Measurements from ENCODE around the gene MEIS2.

MEIS2 gene

GRCh38 chr15:36942248-36942827 lies 158.0 kb downstream of the MEIS2 start:
- TF ChIP-seq ZBTB7A (IDR thresholded peaks at IDR 0.05; ENCODE audit: low read depth), result no peak
- TF ChIP-seq REST (IDR thresholded peaks at IDR 0.05; ENCODE audit: low read depth), result no peak
- TF ChIP-seq MAX (IDR thresholded peaks at IDR 0.05), result no peak
- no peak for TF ChIP-seq TAF1 (IDR thresholded peaks at IDR 0.05; ENCODE audit: low read depth)
- no peak for TF ChIP-seq NFIC (IDR thresholded peaks at IDR 0.05)
- no peak for TF ChIP-seq RAD21 (IDR thresholded peaks at IDR 0.05; ENCODE audit: low read depth)
- TF ChIP-seq TCF12 (IDR thresholded peaks at IDR 0.05; ENCODE audit: low read depth), result no peak
- TF ChIP-seq USF1 (IDR thresholded peaks at IDR 0.05), result no peak
- no peak for TF ChIP-seq CEBPB (IDR thresholded peaks at IDR 0.05)
- TF ChIP-seq CREB1 (IDR thresholded peaks at IDR 0.05; ENCODE audit: low read depth), result no peak
- TF ChIP-seq EP300 (IDR thresholded peaks at IDR 0.05; ENCODE audit: borderline replicate concordance), result no peak
- TF ChIP-seq TEAD4 (IDR thresholded peaks at IDR 0.05), result no peak

- TF ChIP-seq EGR1 (IDR thresholded peaks at IDR 0.05) (no peak), YY1 (IDR thresholded peaks at IDR 0.05; ENCODE audit: low read depth) (no peak), TCF12 (IDR thresholded peaks at IDR 0.05; ENCODE audit: low read depth) (no peak), TEAD4 (IDR thresholded peaks at IDR 0.05) (no peak), NFIC (IDR thresholded peaks at IDR 0.05) (no peak)
Observed at GRCh38 chr15:36941798-36942197, 158.6 kb downstream of the MEIS2 start.

DNA sequence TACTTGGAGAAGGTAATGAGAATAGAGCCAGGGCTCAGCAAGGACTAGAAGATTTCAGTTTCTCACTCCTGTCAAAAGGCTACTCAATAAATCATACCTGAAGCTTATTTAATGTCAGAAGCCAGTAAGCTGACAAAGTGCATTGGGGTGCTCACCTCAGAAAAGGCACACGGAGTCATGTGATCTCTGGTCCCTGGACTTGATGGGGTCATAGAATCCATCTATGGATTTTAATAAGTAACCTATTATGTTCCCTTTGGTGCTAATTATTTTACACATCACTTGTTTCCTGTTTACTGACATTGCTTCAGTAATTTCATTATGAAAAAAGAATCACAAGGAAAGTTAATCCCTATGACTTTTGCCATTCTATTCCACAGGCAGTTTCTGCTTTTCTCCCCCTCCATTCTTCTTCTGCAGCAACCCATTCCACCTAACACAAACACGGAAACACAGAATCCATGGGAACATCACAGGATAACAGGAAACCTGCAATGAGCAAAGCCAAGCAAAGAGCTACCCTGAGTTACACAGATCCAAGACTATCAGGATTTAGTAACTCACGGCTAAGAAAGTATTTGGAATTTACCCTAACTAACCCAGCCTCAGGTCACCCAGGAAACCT lies 159.6 kb downstream of the MEIS2 start:
- TF ChIP-seq FOXM1 (IDR thresholded peaks at IDR 0.05; ENCODE audit: borderline replicate concordance, low read depth) (no peak), NFIC (IDR thresholded peaks at IDR 0.05) (no peak), CEBPB (IDR thresholded peaks at IDR 0.05) (no peak), EP300 (IDR thresholded peaks at IDR 0.05; ENCODE audit: borderline replicate concordance) (no peak), YY1 (IDR thresholded peaks at IDR 0.05; ENCODE audit: low read depth) (no peak)

GRCh38 chr15:36940219-36940618 lies 160.1 kb downstream of the MEIS2 start:
- no peak for TF ChIP-seq TAF1 (IDR thresholded peaks at IDR 0.05; ENCODE audit: low read depth)
- TF ChIP-seq TEAD4 (IDR thresholded peaks at IDR 0.05), result no peak
- TF ChIP-seq RAD21 (IDR thresholded peaks at IDR 0.05; ENCODE audit: low read depth), result no peak
- TF ChIP-seq CREB1 (IDR thresholded peaks at IDR 0.05; ENCODE audit: low read depth), result no peak
- no peak for TF ChIP-seq TCF12 (IDR thresholded peaks at IDR 0.05; ENCODE audit: low read depth)
- TF ChIP-seq REST (IDR thresholded peaks at IDR 0.05; ENCODE audit: low read depth), result no peak
- no peak for TF ChIP-seq EP300 (IDR thresholded peaks at IDR 0.05; ENCODE audit: borderline replicate concordance)
- no peak for TF ChIP-seq MAX (IDR thresholded peaks at IDR 0.05)
- TF ChIP-seq CEBPB (IDR thresholded peaks at IDR 0.05), result no peak
- TF ChIP-seq EGR1 (IDR thresholded peaks at IDR 0.05), result no peak
- TF ChIP-seq FOXM1 (IDR thresholded peaks at IDR 0.05; ENCODE audit: borderline replicate concordance, low read depth), result no peak
- TF ChIP-seq YY1 (IDR thresholded peaks at IDR 0.05; ENCODE audit: low read depth), result no peak
- no peak for TF ChIP-seq ZBTB7A (IDR thresholded peaks at IDR 0.05; ENCODE audit: low read depth)
- TF ChIP-seq USF1 (IDR thresholded peaks at IDR 0.05), result no peak
- TF ChIP-seq NFIC (IDR thresholded peaks at IDR 0.05), result no peak

- TF ChIP-seq REST (IDR thresholded peaks at IDR 0.05; ENCODE audit: low read depth) (no peak), TAF1 (IDR thresholded peaks at IDR 0.05; ENCODE audit: low read depth) (no peak), NFIC (IDR thresholded peaks at IDR 0.05) (no peak), EP300 (IDR thresholded peaks at IDR 0.05; ENCODE audit: borderline replicate concordance) (no peak), MAX (IDR thresholded peaks at IDR 0.05) (no peak), TEAD4 (IDR thresholded peaks at IDR 0.05) (no peak), EGR1 (IDR thresholded peaks at IDR 0.05) (no peak), USF1 (IDR thresholded peaks at IDR 0.05) (no peak), TCF12 (IDR thresholded peaks at IDR 0.05; ENCODE audit: low read depth) (no peak), CEBPB (IDR thresholded peaks at IDR 0.05) (no peak), CREB1 (IDR thresholded peaks at IDR 0.05; ENCODE audit: low read depth) (no peak), ZBTB7A (IDR thresholded peaks at IDR 0.05; ENCODE audit: low read depth) (no peak)
Observed at GRCh38 chr15:36938764-36939163, 161.6 kb downstream of the MEIS2 start.

All from Ishikawa (cell line).